Stimulated activated CD8-positive, alpha-beta memory T cell treated with anti-CD3 and anti-CD28 coated beads, Interleukin-7, amount 100 ng/mL, for 1 hour (primary cell): ENCODE results near the gene TRIM10.

ENCODE experiments used
- DNase-seq, 2 donors: peaks; one replicate each; pipeline ENCODE4 v3.0.0-alpha.2; 2020; ENCODE audit warnings: low read depth in 2 of 2

The TRIM10 gene, protein sequence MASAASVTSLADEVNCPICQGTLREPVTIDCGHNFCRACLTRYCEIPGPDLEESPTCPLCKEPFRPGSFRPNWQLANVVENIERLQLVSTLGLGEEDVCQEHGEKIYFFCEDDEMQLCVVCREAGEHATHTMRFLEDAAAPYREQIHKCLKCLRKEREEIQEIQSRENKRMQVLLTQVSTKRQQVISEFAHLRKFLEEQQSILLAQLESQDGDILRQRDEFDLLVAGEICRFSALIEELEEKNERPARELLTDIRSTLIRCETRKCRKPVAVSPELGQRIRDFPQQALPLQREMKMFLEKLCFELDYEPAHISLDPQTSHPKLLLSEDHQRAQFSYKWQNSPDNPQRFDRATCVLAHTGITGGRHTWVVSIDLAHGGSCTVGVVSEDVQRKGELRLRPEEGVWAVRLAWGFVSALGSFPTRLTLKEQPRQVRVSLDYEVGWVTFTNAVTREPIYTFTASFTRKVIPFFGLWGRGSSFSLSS

DNA sequence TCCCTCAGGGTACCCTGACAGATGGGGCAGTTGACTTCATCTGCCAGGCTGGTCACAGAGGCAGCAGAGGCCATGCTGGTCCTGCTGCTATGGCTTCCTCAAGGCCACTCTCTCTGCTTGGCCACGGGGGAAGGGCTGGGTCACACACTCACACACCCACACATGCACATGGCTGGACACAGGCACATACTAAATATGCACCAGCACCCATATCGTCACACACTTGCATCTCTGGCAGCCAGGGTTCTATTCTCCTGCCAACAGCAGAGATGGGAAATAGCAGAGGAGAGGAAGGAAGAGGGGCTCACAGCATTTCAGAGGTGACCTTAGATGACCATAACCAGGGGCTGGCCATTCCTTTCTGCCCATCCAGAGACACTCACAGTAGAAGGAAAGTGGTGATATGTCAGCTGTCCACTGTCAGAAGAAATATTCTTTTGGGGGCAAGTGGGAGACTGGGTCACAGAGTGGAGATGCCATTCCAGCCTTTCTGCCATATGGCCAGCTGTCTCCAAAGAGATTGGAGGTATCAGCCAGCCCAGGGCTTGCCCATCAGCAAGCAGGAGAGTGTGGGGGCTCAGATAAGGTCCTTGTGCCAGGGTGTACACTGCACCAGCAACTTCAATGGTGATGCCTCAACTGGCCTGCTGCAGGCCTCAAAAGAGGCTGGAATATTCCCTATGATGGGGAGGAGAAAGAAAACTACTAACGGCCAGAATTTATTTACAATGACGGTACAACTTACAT lies at the start of gene TRIM10:
Gene TRIM10, minus strand, starts transcription at position 427 of the 747 bp plus-strand sequence. Its CDS starts 353 bp downstream, at position 74.
- DNase-seq, result no peak

GRCh38 chr6:30207619-30208295 lies 46.7 kb upstream of the TRIM10 start:
- no peak for DNase-seq

DNA sequence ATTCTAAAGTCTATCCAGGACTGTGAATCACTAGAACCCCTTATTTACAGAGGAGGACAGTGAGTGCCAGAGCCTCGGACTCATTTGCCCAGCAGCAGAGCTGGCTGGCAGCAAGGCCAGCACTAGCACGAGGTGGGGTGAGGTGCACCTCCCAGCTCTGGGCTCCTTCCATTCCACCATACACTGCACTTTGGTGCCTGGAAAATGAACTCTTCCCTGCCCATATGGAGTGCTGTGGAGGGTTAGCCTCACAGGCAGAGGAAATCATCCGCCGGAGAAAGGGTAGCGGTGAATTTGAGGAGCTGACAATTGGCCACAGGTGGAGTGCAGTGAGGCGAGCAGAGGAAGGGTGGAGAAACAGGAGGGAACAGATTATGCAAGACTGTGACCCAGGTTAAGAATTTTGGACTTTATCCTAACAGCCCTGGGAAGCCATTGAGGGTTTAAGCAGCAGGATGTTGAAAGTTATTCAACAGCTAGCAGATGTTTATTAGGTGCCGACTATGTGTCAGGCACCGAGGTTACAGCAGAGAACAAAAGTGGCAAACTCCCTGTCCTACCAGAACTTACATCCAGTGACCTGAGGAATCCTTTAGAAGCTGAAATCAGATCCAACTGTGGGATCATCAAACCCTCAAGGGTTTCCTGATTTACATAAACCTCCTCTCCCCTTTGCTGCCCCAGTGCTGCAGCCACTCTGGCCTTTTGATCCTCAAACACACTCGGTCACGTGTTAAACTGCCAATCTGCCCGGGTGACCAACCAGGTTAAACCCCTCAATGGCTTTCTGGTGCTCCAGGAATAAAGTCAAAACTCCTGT lies 46.0 kb upstream of the TRIM10 start:
- DNase-seq, result no peak

- DNase-seq, result no peak
These were observed 45.1 kb upstream of the TRIM10 start for GRCh38 chr6:30206152-30206551.

- no peak for DNase-seq
These were observed 43.1 kb upstream of the TRIM10 start for GRCh38 chr6:30204116-30204515.

DNA sequence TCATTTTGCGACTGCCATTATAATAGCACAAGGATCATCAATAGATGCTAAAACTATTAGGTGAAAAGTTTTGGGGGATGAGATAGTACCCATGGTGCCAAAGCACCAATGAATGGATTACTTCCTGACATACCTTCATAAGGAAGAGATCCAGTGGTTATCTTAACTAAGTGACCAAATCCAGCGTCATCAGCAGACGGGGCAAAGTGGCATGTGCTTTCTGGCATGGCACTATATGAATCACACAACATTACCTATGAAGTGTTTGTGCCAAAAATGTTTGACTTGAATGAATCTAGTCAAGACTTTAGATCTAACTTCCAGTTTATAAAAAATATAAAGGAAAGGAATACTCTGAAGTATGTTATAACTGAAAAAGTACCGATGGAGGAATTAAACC lies 41.4 kb upstream of the TRIM10 start:
- DNase-seq, result no peak

DNA sequence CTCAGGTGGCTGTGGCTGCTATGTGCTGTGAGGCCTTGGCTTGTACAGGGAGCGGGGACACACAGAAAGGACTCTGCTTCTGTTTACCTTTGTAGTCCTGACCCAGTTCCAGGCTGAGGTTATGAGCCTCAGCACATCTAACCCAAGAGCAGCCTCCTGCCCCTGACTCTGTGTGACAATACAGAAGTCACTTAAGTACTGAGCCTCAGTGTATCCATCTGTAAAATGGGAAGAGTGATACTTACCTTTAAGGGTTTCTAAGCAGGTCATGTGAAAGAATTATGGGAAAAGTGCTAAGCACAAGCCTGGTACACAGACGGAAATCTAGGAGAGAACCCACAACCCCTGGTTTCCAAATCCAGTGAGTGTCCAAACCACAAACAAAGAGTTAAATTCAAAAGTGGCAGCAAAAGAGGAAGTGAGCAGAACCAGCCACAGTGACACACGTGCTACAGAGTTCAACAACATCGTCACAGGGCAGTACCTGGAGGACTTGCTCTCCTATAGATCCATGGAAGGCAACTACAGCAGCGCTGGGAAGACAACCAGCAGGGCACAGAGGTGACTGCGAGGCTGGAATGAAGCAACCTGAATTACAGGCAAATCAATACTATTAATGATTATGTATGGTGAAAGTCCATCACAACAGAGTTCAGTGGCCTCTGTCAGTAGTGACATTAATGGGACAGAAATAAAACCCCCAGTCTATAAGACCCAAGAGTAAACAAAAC lies 39.7 kb upstream of the TRIM10 start:
- DNase-seq, result no peak

GRCh38 chr6:30198166-30199084 lies 37.4 kb upstream of the TRIM10 start:
- DNase-seq, result no peak

- no peak for DNase-seq
These were observed 35.4 kb upstream of the TRIM10 start for GRCh38 chr6:30196376-30196775.

- DNase-seq, result no peak
These were observed 34.9 kb upstream of the TRIM10 start for GRCh38 chr6:30195951-30196350.

GRCh38 chr6:30194797-30195690 lies 34.0 kb upstream of the TRIM10 start:
- DNase-seq, result no peak

- DNase-seq, result no peak
These were observed 31.1 kb upstream of the TRIM10 start for GRCh38 chr6:30192076-30192475.

DNA sequence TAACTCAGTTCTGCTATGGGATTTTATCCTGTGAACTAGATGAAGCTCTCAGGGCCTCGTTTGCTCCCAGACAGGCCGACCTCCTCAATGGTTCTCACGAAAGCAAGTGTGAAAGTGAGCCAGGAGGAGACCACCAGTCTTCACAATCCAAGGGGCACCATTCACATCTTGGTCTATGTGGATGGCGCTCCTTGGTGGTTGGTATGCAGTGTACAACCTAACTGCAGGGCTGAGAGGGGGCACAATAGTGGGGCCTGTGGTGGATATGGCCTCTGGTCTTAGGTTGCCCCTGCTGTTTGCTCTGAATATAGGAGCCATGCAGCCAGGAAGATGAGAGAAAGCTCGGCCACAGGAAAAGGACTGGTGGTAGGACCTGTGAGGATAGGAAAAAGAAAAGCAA lies 27.5 kb upstream of the TRIM10 start:
- no peak for DNase-seq

GRCh38 chr6:30185846-30186484 lies 25.0 kb upstream of the TRIM10 start:
- no peak for DNase-seq

- no peak for DNase-seq
These were observed 23.5 kb upstream of the TRIM10 start for GRCh38 chr6:30184417-30185031.

DNA sequence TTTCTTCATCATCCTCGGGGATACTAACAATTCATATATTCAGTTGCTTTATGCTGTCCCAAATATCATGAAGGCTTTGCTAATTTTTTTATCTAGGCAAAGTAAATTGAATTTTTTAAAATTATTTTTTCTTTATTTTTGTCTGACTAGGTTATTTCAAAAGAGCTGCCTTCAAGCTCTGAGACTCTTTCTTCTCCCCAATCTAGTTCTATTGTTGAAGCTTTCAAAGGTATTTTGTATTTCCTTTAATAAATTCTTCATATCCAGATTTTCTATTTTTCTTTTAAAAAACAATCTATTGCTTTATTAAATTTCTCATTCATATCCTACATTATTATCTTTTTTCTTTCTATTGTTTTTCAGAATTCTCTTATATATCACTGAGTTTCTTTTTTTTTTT lies 19.1 kb upstream of the TRIM10 start:
- DNase-seq, result no peak

DNA sequence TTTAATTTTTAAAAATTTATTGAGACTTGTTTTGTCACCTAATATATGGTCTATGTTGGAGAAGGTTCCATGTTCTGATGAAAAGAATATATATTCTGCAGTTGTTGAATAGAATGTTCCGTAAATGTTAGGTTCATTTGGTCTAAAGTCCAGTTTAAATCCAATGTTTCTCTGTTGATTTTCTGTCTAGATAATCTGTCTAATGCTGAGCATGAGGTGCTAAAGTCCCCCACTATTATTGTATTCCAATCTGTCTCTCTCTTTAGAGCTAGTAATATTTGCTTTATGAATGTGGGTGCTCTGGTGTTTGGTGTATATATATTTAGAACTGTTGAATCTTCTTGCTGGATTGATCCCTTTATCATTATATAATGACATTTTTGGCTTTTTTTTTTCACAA lies 17.8 kb upstream of the TRIM10 start:
- no peak for DNase-seq

GRCh38 chr6:30175765-30176164 lies 14.8 kb upstream of the TRIM10 start:
- DNase-seq, result no peak
